ENCODE measurements around the gene RALGPS1.

- TF ChIP-seq CTCF (conservative IDR thresholded peaks at IDR 0.05 in 1 of 2, IDR thresholded peaks at IDR 0.05 in 1 of 2; ENCODE audit: low read depth in 1 of 2, low read length in 2 of 2) (no peak), EZH2 (IDR thresholded peaks at IDR 0.05; ENCODE audit: low read length, missing control alignments) (no peak)
Measured at GRCh38 chr9:127218818-127219217, 304.2 kb downstream of the RALGPS1 start.

All from fibroblast of lung (primary cell).